ENCODE measurements around the gene PLD1.
A peak's percentile ranks its signal among the peaks of the same experiment; 100 is the strongest.

Gene PLD1

GRCh38 chr3:171649267-171649666 is 161.0 kb downstream of the PLD1 start:
- no peaks in the 10 kb centered on the region for H3K27me3 ChIP-seq (ENCODE audit: insufficient read depth, low read length, poor library complexity, severe bottlenecking)
- no peak overlapping the region for H3K9ac ChIP-seq (ENCODE audit: low read depth, low read length, poor library complexity, severe bottlenecking)
- no peaks in the 10 kb centered on the region for H3K9me3 ChIP-seq (ENCODE audit: insufficient read depth, low read depth, low read length)
- no peak overlapping the region for H3K4me2 ChIP-seq (ENCODE audit: low read depth, low read length, poor library complexity, severe bottlenecking)
- no peaks in the 10 kb centered on the region for H3K4me1 ChIP-seq (ENCODE audit: insufficient read depth, low read length, poor library complexity, severe bottlenecking)
- TF ChIP-seq, protein P1, sequence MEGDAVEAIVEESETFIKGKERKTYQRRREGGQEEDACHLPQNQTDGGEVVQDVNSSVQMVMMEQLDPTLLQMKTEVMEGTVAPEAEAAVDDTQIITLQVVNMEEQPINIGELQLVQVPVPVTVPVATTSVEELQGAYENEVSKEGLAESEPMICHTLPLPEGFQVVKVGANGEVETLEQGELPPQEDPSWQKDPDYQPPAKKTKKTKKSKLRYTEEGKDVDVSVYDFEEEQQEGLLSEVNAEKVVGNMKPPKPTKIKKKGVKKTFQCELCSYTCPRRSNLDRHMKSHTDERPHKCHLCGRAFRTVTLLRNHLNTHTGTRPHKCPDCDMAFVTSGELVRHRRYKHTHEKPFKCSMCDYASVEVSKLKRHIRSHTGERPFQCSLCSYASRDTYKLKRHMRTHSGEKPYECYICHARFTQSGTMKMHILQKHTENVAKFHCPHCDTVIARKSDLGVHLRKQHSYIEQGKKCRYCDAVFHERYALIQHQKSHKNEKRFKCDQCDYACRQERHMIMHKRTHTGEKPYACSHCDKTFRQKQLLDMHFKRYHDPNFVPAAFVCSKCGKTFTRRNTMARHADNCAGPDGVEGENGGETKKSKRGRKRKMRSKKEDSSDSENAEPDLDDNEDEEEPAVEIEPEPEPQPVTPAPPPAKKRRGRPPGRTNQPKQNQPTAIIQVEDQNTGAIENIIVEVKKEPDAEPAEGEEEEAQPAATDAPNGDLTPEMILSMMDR (conservative IDR thresholded peaks at IDR 0.05; ENCODE audit: low read length) = no peak
- TF ChIP-seq EZH2phosphoT487 (IDR thresholded peaks at IDR 0.05; ENCODE audit: borderline replicate concordance) = no peak
- no peaks in the 10 kb centered on the region for H3K36me3 ChIP-seq (ENCODE audit: insufficient read depth, low read length)
- H4K20me1 ChIP-seq (ENCODE audit: insufficient read depth, low read length, poor library complexity, severe bottlenecking) = no peaks in the 10 kb centered on the region
- no peak overlapping the region for H2AFZ ChIP-seq (ENCODE audit: low read length)
- no peaks in the 10 kb centered on the region for H3K9me2 ChIP-seq (replicated peaks; ENCODE audit: low read depth, low read length)
- H3K79me2 ChIP-seq (ENCODE audit: insufficient read depth, low read length) = no peaks in the 10 kb centered on the region
- H3F3A ChIP-seq (ENCODE audit: low read depth) = no peaks in the 10 kb centered on the region
- no peak overlapping the region for H3K4me3 ChIP-seq (ENCODE audit: low read length, poor library complexity, severe bottlenecking)

DNA sequence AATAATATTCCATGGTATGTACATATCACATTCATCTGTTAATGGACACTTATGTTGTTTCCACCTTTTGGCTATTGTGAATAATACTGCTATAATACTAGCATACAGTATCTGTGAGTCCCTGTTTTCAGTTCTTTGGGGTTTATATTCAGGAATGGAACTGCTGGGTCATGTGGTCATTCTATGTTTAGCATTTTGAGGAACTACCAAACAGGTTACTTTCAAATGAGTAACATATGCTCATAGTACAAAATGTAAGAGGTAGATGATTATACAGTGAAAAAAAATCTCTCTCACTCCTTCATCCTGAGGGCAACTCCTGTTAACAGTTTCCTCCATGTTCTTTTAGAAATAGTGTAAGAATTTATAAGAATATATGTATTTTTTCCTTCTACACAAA is 162.2 kb downstream of the PLD1 start:
- no peaks in the 10 kb centered on the region for H4K20me1 ChIP-seq (ENCODE audit: insufficient read depth, low read length, poor library complexity, severe bottlenecking)
- no peak for TF ChIP-seq EZH2phosphoT487 (IDR thresholded peaks at IDR 0.05; ENCODE audit: borderline replicate concordance)
- TF ChIP-seq, protein P1 (conservative IDR thresholded peaks at IDR 0.05; ENCODE audit: low read length) = no peak
- H3K79me2 ChIP-seq (ENCODE audit: insufficient read depth, low read length) = no peaks in the 10 kb centered on the region
- no peak overlapping the region for H2AFZ ChIP-seq (ENCODE audit: low read length)
- no peaks in the 10 kb centered on the region for H3K4me1 ChIP-seq (ENCODE audit: insufficient read depth, low read length, poor library complexity, severe bottlenecking)
- H3K9ac ChIP-seq (ENCODE audit: low read depth, low read length, poor library complexity, severe bottlenecking) = no peak overlapping the region
- H3K36me3 ChIP-seq (ENCODE audit: insufficient read depth, low read length) = no peaks in the 10 kb centered on the region
- no peaks in the 10 kb centered on the region for H3K27me3 ChIP-seq (ENCODE audit: insufficient read depth, low read length, poor library complexity, severe bottlenecking)
- H3K4me3 ChIP-seq (ENCODE audit: low read length, poor library complexity, severe bottlenecking) = no peak overlapping the region
- no peaks in the 10 kb centered on the region for H3F3A ChIP-seq (ENCODE audit: low read depth)
- H3K9me3 ChIP-seq (ENCODE audit: insufficient read depth, low read depth, low read length) = no peaks in the 10 kb centered on the region
- no peaks in the 10 kb centered on the region for H3K9me2 ChIP-seq (replicated peaks; ENCODE audit: low read depth, low read length)
- no peak overlapping the region for H3K4me2 ChIP-seq (ENCODE audit: low read depth, low read length, poor library complexity, severe bottlenecking)

DNA sequence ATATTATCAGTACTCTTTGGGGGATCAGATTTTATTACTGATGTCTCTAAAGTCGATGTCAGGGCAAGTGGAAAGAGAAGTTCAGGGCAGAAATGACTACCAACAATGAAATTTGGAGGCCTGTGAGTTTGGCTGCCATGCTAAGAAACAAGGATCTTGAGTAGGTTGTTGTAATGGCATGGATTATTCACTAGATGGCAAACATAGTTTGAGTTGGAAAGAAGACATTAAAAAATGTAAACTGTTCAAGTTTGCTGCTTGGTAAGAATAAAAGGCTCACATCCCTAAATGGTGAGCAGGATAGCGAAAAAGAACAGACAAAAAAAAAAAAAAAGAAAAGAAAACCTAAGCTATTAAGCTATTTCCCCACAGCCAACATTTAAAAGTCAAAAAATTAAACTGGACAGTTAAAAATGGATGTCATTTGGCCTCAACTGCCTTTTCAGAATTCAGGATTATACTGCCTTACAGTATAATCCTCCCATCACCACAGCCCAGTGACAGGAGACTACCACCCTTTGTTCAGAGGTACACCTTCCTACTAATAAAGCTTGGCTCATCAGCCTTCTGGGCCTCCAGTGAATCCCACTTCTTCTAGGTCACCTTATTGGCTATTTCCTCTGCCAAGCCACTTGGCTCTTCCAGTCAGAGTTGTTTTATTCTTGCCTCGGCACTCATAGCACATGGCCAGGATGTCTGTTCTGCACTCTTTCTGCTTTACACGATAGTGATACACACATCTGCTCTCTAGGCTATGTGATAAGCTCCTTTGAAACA is 163.7 kb downstream of the PLD1 start:
- Histone ChIP-seq H3K4me2 (ENCODE audit: low read depth, low read length, poor library complexity, severe bottlenecking) (no peak overlapping the region), H3K9me3 (ENCODE audit: insufficient read depth, low read depth, low read length) (no peaks in the 10 kb centered on the region), H4K20me1 (ENCODE audit: insufficient read depth, low read length, poor library complexity, severe bottlenecking) (no peaks in the 10 kb centered on the region), H3K79me2 (ENCODE audit: insufficient read depth, low read length) (no peaks in the 10 kb centered on the region), H3K27me3 (ENCODE audit: insufficient read depth, low read length, poor library complexity, severe bottlenecking) (no peaks in the 10 kb centered on the region), H3K36me3 (ENCODE audit: insufficient read depth, low read length) (no peaks in the 10 kb centered on the region), H3K9ac (ENCODE audit: low read depth, low read length, poor library complexity, severe bottlenecking) (no peak overlapping the region), H3K9me2 (replicated peaks; ENCODE audit: low read depth, low read length) (no peaks in the 10 kb centered on the region), H3K4me1 (ENCODE audit: insufficient read depth, low read length, poor library complexity, severe bottlenecking) (no peaks in the 10 kb centered on the region), H3K4me3 (ENCODE audit: low read length, poor library complexity, severe bottlenecking) (no peak overlapping the region), H2AFZ (ENCODE audit: low read length) (peak overlapping the region; percentile 33), H3F3A (ENCODE audit: low read depth) (no peaks in the 10 kb centered on the region)
- no peak for TF ChIP-seq EZH2phosphoT487 (IDR thresholded peaks at IDR 0.05; ENCODE audit: borderline replicate concordance)
- TF ChIP-seq, protein P1 (conservative IDR thresholded peaks at IDR 0.05; ENCODE audit: low read length) = peak; percentile 73
